ENCODE measurements around the gene ASPHD2. TPM values are rescaled to one million over a fixed set of nuclear protein-coding genes. Genes with fewer than 3 reads are reported as not detected.

Gene ASPHD2
- total and polyA plus RNA-seq, 11 donors, result 0.07 to 1.5 (median 0.14) TPM; not detected in 2

- H3K4me1 ChIP-seq, result peaks cover 8 to 56% (median 45%) of the 10 kb centered on the region in 12 donors
- H3K36me3 ChIP-seq, result peaks cover 0 to 49% (median 34%) of the 10 kb centered on the region in 9 donors
- ATAC-seq (no peak), DNase-seq (no peak)
- intact Hi-C loops (cut with DNase I), result no loop called here
- H3K4me3 ChIP-seq, result peak overlapping the region in 4 of 12 donors; percentile 5 to 39 (median 24)
- H3K9me3 ChIP-seq, result no peaks in the 10 kb centered on the region
- TF ChIP-seq CTCF (IDR thresholded peaks at IDR 0.05), result no peak
- TF ChIP-seq POLR2A (IDR thresholded peaks at IDR 0.05), result no peak
- 69 to 71% (median 70%) methylated on average over 12 of the region's 12 CpGs for WGBS, 4 donors
- H3K27ac ChIP-seq, result peak overlapping the region in 3 of 12 donors; percentile 11 to 63 (median 12)
- no peaks in the 10 kb centered on the region for H3K27me3 ChIP-seq
Observed at GRCh38 chr22:26479792-26480610, 50.9 kb downstream of the ASPHD2 start.

- H3K36me3 ChIP-seq, result peaks cover 0 to 44% (median 29%) of the 10 kb centered on the region in 9 donors
- no peaks in the 10 kb centered on the region for H3K9me3 ChIP-seq
- peaks cover 9 to 62% (median 49%) of the 10 kb centered on the region in 12 donors for H3K4me1 ChIP-seq
- 83 to 88% (median 87%) methylated on average over 2 of the region's 2 CpGs for WGBS, 4 donors
- no peaks in the 10 kb centered on the region for H3K27me3 ChIP-seq
- TF ChIP-seq CTCF (IDR thresholded peaks at IDR 0.05) (no peak), POLR2A (IDR thresholded peaks at IDR 0.05) (no peak)
- intact Hi-C loops (cut with DNase I), result no loop called here
- DNase-seq (no peak), ATAC-seq (no peak)
- no peak overlapping the region for H3K27ac ChIP-seq
- no peak overlapping the region for H3K4me3 ChIP-seq
Observed at GRCh38 chr22:26480611-26480932, 51.5 kb downstream of the ASPHD2 start.

- H3K27ac ChIP-seq, result peak overlapping the region in 1 of 12 donors; percentile 29
- DNase-seq (no peak), ATAC-seq (no peak)
- intact Hi-C loops (cut with DNase I), result no loop called here
- H3K9me3 ChIP-seq, result no peaks in the 10 kb centered on the region
- no peak for TF ChIP-seq CTCF (IDR thresholded peaks at IDR 0.05)
- no peaks in the 10 kb centered on the region for H3K27me3 ChIP-seq
- no peak overlapping the region for H3K4me3 ChIP-seq
- H3K4me1 ChIP-seq, result peaks cover 9 to 68% (median 50%) of the 10 kb centered on the region in 12 donors
- H3K36me3 ChIP-seq, result peaks cover 0 to 44% (median 23%) of the 10 kb centered on the region in 9 donors
- WGBS, 4 donors, result 70 to 76% (median 76%) methylated on average over 6 of the region's 6 CpGs
Observed at GRCh38 chr22:26481112-26481693, 52.1 kb downstream of the ASPHD2 start.

GRCh38 chr22:26481694-26482093, 52.6 kb downstream of the ASPHD2 start:
- Histone ChIP-seq H3K36me3 (peaks cover 0 to 43% (median 18%) of the 10 kb centered on the region in 9 donors), H3K27me3 (no peaks in the 10 kb centered on the region), H3K27ac (peak overlapping the region in 1 of 12 donors; percentile 29), H3K9me3 (no peaks in the 10 kb centered on the region), H3K4me1 (peaks cover 9 to 68% (median 50%) of the 10 kb centered on the region in 12 donors), H3K4me3 (no peak overlapping the region)
- intact Hi-C loops (cut with DNase I), result no loop called here
- 83 to 88% (median 83%) methylated on average over 4 of the region's 4 CpGs for WGBS, 4 donors
- DNase-seq, result no peak
- no peak for TF ChIP-seq CTCF (IDR thresholded peaks at IDR 0.05)
- TF ChIP-seq POLR2A (IDR thresholded peaks at IDR 0.05), result no peak
- ATAC-seq, result no peak
